Raji (cell line): ENCODE results near the gene ACP6.

ENCODE experiments used
- POLR2A ChIP-seq: IDR thresholded peaks from 2 replicates; pipeline ENCODE4 v1.6.1; 2011; ENCODE audit warnings: low read depth, low read length, control low read depth; ENCODE audit not compliant: insufficient read depth

The ACP6 gene

DNA sequence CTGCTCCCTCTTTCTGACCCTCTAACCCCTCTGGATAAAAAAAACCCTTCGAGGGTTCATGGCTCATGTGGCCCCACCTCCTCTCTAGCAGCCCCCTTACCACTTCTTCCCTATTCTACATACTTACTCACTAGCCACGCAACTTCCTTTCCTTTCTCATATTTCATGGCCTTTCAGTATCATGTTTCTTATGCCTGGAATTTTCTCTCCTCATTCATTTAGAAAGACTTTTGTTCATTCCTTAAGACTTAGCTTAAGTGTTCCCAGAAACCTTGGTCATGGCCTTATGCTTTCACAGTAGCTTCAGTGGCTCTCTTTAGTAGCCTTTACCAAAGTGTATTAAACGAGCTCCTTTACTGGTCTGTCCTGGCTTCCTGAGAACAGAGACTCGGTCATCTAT, 6.1 kb downstream of the ACP6 start:
- TF ChIP-seq POLR2A: no peak

DNA sequence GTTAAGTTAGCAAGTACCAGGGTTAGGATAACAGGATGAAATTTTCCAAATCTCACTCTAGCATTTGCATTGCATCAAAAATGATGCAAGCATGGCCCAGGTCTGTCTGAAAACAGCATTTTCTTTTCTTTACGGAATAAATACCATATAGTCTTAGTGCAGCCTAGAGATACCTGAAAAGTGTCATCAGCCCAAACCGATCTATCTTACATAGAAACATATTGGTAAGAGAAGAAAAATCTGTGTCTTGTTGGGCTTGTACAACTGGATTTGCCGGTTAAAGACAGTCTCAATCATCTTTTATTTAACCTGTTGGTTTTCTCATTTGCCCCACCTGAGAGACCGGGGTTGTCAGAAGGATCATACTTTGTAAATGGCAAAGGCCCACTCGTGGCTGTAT, 15.8 kb downstream of the ACP6 start:
- TF ChIP-seq POLR2A: no peak

DNA sequence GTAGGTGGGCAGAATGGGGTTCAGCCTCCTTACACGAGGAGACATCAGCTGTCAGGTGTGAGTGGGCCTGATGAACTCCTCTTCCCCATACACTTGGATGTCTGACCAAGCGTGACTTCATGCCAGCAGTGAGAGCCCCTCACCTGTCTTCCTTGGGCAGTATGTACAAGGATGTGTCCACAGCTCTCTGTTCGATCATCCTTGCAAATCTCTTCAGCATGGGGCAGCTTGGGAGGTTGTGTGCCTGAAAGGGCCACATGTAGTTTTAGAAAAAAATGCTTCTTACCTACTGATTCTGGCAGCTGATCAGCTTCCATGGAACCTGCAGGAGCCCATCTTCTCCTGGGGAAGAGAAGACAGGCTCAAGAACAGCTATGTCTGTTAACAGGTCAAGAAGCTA, 18.0 kb downstream of the ACP6 start:
- no peak for TF ChIP-seq POLR2A

DNA sequence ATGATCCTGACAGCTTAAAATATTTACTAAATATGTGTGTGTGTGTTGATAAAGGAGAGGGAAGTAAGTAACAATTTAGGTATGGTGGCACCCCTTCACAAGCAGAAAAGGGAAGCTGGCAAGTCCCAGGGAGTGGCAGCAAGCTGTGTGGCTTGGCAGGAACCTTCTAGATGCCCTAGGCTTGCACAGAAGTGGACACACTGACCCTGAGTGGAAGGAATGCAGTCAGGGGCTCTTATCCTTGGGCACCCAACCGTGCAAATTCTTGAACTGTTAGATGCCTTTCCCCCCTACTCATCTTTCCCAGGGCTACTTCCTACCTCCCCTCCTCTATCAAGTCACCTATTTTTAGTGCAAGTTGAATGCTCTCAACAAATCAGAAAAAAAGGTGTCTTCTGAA, 18.9 kb downstream of the ACP6 start:
- no peak for TF ChIP-seq POLR2A

DNA sequence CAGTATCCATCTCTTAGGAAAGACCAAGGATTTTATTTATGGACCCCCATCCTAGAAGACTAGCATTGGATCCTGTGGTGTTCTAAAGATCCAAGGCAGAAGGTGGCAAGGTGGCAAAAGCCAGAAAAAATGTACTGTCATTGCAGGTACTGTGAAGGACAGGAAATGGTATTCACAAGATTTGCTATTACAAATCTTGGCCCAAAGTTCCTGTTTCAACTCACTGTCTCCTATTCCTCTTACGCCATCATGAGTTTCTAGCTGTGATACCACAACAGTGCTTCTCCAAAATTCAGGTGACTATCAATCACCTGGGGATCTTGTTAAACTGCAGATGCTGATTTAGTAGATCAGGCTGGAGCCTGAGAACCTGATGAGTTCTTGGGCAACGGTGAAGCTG, 21.4 kb downstream of the ACP6 start:
- TF ChIP-seq POLR2A: no peak

DNA sequence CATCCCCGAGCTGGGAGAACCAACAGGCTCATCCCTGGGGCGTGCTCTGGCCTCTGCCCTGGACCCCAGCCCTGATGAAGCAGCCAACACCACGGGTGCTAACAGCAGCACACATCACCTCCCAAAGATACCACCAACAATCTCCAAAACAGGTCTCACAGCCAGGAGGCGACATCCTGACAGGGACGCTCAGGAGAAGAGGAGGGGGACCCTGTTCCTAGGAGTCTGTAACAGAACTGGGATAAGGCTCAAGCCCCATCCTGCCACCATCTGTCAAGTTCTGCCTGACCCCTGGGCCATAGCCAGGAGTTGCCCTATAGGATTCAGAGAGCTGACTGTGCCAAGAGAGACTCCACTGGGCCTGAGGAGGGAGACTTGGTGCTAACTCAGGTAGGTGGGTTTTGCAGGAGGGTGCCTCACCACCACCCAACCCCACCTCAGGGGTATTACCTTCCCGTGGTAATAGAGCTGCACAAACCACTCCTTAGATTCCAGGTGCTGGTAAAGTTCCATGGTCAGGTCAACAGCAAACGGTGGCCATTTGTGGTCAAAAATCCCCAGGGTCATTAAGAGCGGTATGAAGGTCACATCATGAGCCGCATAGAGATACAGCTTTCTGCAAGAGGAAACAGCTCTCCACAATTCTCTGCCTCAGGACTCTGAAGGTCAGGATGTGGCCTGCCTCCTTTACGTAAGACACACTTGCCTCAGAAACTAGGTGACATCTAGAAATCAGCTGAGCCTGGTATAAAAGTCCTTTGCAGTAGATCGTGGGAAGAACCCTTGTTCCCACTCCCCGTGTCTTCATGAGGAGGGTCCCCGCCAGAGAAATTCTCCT, 22.3 kb downstream of the ACP6 start:
- TF ChIP-seq POLR2A: no peak

DNA sequence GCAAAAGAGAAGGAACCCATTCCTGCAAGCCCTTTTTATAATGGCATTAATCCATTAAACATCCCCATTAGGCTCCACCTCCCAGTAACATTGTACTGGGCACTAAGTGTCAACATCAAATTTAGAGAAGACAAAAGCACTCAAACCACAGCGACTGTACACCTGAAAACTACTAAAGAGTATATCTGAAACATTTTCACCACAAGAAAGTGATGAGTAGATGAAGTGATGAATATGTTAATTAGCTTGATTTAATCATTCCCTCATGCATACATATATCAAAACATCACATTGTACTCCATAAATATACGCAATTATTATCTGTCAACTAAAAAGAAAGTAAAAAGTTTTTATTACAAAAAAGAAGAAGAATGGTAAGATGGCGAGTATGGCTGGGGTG, 26.4 kb downstream of the ACP6 start:
- TF ChIP-seq POLR2A: no peak

DNA sequence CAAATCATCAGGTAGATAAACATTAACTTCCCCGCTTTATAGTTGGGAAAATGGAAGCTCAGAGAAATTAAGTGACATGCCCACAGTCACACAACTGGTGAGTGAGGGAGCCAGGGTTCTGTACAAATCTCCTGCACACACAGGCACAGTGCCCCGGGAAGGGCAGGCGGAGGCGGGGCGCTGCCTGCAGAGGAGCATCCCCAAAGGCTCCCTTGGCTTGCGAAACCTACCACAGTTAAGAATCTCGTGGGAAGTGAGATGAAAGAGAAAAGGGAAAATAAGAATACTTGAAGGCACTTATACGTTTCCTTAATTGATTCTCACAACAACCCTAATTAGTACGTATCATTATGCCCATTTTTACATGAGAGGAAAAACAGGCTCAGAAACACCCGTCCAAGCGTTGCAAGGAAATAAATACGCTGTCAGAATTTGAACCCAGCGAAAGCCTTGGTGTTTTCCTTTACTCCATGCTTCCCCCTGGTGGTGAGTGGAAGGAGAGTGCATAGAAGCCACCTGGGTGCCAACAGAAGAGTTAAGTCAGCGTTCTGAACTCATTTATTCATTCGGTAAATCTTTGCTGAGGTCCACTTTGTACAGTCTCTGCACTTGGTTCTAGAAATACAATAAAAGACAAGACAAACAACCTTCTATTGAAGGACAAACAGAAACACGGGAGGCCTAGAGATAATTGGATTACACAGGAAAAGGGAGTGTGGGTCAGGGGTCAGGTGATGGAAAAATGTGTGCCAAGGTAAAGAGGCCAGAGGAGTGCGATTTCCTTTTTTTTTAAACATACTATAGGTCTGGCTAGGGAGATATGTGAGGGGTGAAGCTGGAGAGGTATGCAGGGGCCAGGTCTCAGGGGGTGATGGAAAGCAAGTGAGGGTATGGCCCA, 28.4 kb downstream of the ACP6 start:
- no peak for TF ChIP-seq POLR2A

DNA sequence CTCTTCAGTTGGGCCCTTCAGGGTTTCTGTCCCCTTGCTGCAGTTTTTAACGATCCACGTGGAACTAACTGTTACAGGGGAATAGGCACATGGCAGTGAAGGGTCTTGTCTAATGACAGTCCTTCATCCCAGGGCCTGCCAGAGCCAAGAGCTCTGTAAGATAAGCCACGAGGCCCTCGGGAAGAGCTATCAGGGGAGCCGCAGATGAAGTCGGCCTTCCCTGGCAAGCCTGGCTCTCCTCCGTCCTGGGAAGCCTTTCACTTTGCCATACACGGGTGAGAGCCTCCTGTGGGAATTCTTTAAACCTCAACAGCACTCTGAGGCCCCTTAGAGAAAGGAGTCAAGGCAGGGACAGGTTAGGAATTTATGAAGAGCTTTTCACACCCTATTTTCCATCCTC, 29.0 kb downstream of the ACP6 start:
- TF ChIP-seq POLR2A: no peak

DNA sequence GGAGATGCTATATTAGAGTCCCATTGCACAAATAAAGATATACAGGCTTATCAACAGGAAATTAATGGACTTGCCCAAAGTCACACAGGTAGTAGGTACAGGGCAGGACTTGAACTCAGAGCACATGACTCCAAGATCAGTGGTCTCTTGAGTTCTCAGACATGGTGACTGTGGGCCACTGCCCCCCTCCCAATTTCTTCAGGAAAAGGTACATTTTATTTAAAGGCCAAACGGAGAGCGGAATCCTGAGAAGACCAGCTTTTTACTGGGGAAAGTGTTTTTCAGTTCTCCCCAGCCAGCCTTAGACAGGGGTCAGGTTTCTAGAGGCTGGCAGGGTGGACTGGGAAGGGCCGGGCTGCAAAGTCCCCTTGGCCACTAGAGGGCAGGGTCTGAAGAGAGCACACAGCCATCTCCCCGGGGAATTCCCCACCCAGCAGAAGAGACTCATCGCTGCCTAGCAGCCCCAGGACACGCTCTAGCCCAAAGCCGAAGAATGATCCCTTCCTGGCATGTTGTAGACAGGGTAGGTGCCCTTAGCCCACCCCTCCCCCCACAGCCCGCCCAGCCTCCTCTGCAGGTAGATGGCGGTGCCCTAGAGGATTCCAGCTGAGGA, 29.7 kb downstream of the ACP6 start:
- no peak for TF ChIP-seq POLR2A

DNA sequence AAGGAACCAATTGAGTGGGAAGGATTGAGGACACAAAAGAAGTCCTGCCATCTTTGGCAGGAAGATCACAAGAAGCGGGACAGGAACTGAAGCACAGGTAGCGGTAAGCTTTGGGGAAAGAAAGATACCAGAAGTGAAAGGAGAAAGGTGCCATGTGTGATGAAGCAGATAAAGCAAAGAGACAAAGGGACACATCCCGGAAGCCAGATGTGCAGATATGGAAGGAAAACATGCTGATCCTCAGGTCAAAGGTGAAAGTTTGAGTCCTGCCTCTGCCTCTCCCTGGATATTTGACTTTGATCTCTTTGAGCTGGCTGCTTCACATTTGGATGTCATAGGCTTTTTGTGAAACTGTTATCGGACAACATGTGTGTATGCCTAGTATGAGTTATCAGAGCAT, 34.0 kb downstream of the ACP6 start:
- no peak for TF ChIP-seq POLR2A

DNA sequence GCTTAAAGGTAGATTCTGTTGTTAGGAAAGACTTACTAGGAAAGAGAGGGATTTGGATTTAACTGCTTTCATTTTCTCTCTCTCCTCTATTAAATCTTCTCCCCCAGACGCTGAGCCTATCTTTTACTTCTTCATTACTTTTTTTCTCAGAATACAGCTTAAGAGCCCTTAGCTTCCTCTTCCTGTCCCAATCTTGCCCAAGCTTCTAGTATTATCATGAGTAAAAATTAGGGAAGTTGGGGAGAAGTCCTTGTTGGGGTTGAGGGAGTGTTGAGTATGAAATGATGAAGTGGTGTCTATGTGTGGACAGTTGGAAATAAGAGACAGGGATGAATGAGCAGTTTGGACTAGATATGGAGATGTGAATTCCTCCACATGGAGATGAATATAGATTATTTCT, 35.0 kb downstream of the ACP6 start:
- no peak for TF ChIP-seq POLR2A

DNA sequence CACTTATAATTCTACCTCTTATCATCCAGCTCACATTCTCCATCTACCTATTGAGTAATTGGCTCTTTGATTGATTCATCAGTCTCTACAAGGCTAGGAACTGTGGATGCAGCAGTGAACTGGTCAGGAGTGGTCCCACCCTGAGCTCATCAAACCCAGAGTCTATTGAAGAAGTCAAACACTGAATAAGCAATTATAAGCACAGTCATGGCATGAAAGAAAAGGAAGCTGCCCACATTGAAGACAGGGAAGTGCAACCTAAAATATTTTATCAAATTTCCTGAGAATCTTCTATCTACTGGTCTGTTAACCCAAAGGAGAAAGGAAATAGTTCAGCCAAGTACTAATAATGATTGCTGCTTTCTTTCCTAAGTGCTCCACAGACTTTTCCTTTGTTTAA, 35.7 kb downstream of the ACP6 start:
- no peak for TF ChIP-seq POLR2A

DNA sequence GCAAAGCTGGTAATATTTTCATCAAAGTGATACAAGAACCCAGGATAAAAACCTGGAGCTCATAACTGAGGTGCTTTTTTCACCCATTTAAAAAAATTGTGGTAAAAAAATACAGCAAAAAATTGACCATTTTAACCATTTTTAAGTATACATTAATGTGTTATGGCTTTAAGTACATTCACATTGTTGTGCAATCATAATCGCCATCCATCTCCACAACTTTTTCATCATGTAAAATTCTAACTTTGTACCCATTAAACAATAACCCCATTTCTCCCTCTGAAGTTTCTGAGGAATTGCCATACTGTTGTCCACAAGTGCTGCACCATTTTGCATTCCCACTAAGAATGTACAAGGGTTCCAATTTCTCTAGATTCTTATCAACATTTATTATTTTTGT, 36.6 kb downstream of the ACP6 start:
- no peak for TF ChIP-seq POLR2A

DNA sequence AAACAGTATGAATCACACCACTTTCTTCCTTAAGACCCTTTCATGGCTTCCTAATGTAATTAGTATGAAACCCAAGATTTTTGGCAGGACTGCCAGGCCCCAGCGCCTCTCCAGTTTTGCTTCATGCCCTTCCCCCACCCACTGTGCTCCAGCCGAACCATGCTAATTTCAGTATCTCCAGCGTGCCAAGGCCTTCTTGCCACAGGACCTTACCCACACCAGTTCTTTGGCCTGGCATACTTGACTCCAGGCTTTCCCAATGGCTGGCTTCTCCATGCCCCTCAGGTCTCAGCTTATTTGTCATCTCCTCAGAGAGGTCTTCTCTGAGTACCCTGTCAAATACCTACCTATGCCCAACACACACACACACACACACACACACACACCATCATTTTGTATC, 38.5 kb downstream of the ACP6 start:
- no peak for TF ChIP-seq POLR2A

DNA sequence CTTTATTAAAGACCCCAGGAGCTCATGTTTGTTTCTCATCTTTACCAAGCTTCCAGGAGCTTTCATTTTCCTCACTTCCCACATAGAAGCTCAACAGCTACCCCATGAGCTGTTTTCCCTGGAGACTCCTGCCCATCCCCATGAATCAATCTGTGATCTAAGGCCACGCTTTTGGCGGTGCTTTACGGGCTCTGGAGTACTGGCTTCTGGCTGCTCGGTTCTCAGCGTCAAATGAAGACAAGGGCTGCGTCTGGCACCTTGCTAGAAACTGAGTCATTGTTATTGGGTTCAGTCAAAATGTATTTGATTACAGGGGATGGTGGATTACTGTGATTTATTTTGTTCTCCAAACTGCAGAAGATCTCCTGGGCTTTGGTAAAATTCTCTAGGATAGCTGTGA, 39.9 kb downstream of the ACP6 start:
- no peak for TF ChIP-seq POLR2A
